GM13976 (cell line): ENCODE results near the gene NLGN3.

ENCODE experiments used
- DNase-seq: peaks from one replicate; pipeline ENCODE4 v3.0.0; 2012; ENCODE audit warnings: low spot score
- CTCF ChIP-seq: IDR thresholded peaks from 2 replicates; pipeline ENCODE4 v1.5.1; 2012; ENCODE audit warnings: borderline replicate concordance, mild to moderate bottlenecking; ENCODE audit not compliant: insufficient read depth; ENCODE audit errors: extremely low read depth, missing control alignments, control extremely low read depth
- in situ Hi-C: fragments of 300-500 bp; cut with MboI; formaldehyde crosslinking; loops from one replicate; pipeline ENCODE4 v1.12.0; 2022; ENCODE audit warnings: low sequenced_read_pairs, mixed read lengths, inconsistent platforms; ENCODE audit not compliant: unreplicated experiment

The NLGN3 gene

DNA sequence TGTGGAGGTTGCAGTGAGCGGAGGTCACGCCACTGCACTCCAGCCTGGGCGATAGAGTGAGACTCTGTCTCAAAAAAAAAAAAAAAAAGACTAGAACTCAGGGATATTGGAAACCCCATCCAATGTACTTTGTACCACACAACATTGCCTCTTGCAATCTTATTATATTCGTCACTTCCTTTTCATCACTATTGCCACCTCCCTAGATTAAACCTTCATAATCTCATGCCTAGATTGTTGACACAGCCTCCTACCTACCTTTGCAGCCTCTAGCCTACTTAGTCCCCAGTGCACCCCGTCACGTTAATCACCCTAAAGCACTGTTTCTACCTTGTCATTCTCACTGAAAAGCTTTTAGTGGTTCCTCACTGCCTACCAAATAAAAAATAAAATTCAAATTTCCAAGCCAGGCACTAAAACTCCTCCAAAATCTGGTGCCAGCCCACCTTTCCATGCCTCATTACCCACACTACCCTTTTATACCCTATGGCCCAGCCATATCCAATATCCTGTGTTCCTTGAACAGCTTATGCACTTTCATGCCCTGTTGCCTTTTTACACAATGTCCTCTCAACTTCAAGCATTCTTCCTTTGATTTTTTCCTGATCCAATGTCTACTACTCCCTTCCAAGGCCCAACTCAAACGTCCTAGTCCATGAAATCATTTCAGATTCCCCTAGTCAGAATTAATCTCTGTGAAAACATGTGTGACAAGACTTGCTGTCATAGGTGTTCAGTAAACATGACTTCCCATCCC, 54.8 kb downstream of the NLGN3 start:
- no peak for DNase-seq
- in situ Hi-C loops, result no loop called here
- TF ChIP-seq CTCF, result no peak

- in situ Hi-C loops, result no loop called here
- TF ChIP-seq CTCF, result no peak
- DNase-seq, result no peak
Measured at GRCh38 chrX:71210816-71211215, 66.2 kb downstream of the NLGN3 start.

GRCh38 chrX:71212536-71212935, 67.9 kb downstream of the NLGN3 start:
- DNase-seq, result no peak
- no peak for TF ChIP-seq CTCF
- in situ Hi-C loops, result no loop called here

DNA sequence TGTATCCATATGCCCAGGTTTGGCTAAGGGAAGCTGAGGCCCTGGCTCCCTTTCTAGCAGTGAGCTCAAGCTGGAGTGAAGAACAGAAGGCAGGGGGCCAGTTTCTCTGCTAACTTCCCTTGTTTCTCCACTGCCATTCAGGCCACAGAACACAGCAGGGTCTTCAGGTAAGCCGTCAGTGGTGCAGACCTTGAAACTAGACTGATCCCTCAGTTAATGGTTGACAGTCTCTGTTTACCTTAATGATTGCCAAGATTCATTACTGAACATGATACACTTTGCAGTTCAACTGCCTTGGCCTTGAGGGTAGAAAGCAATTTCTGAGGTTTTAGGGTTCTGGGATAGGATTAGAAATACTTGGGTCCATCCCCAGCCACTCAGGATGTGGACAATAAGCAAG, 69.5 kb downstream of the NLGN3 start:
- DNase-seq, result no peak
- in situ Hi-C loops, result no loop called here
- no peak for TF ChIP-seq CTCF

DNA sequence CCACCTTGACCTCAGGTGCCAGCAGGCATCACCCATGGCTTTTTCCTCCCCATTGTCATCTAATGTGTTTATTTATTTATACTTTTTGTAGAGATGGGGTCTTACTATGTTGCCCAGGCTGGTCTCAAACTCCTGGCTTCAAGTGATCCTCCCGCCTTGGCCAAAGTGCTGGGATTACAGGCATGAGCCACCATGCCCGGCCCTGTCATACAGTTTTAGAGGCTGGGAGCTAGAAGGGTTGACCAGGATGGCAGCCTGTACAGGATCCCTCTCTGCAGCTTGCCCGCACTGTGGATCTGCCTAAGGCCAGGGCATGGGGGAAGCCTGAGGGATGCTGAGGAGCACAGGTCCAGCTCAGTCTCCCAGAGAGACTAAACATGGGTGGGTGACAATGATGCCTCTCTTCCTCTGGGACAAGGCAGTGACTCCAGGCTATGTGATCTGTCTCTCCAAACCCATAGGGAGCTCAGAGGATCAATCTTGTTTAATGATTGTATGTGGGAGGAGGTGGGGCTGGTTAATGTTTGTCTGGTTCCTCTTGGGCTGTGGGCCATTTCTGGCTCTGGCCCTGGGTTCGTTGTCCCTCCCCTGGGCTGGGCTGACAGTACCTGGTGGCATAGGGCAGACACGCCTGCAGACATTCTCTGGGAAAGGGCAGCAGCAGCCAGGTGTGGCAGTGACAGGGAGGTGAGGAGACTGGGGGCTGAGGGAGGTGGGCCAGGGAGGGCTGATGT, 70.1 kb downstream of the NLGN3 start:
- TF ChIP-seq CTCF, result no peak
- in situ Hi-C loops, result no loop called here
- no peak for DNase-seq

- no peak for DNase-seq
- TF ChIP-seq CTCF, result no peak
- in situ Hi-C loops, result no loop called here
Measured at GRCh38 chrX:71215338-71215912, 70.8 kb downstream of the NLGN3 start.
